Measurements from ENCODE around the gene RENBP.

RENBP gene

DNA sequence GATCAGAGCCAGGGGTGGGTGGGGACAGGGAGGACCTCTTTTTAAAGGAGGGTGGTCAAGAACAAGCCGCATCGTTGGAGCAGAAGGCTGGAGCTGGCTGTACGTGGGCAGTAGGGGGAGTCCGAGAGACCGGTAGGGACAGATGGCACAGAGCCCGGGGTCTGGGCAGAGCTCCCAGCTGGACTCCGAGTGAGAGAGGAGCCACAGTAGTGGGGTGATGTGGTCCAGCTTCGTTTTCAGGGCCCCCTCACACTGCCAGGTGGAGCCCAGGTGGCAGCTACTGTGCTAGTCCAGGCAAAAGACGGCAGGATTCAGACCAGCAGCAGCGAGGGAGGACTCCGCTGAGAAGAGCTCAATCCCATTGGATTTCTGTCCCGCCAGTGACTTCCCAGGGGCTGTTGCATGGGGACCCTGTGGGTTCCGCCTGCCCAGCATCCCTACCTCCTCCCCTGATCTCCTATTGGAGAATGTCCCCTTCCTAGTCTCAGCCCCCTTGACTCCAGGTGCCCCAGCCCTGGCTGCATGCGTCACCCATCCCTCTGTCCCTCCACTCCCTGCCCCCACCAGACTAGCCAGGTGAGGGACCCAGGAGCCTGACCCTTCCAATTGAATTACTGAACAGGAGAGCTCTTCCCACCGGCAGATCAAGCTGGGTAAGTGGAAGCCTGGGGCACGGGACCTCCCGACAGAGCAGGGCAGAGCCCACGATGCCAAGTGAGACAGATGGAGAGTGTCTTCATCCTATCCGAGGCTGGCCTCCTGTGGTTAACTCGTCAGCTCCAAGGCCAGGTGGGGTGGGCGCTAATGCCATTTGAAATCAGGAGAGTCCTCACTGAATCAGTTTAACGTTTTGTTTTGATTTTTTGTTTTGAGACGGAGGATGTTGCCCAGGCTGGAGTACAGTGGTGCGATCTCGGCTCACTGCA is 21.2 kb downstream of the RENBP start:
- Histone ChIP-seq H3K4me3 (no peak overlapping the region), H3K27me3 (peaks cover 77% of the 10 kb centered on the region), H3K4me1 (peaks cover 79% of the 10 kb centered on the region), H3K36me3 (peaks cover 34% of the 10 kb centered on the region), H3K9ac (no peak overlapping the region), H3K4me2 (peak overlapping the region; percentile 99), H3K9me3 (no peaks in the 10 kb centered on the region), H4K20me1 (peaks cover 100% of the 10 kb centered on the region), H3K27ac (peak overlapping the region; percentile 5; the same call in 1 of the 2 replicates)
- TF ChIP-seq Cebpa-rat (IDR thresholded peaks at IDR 0.05): no peak

DNA sequence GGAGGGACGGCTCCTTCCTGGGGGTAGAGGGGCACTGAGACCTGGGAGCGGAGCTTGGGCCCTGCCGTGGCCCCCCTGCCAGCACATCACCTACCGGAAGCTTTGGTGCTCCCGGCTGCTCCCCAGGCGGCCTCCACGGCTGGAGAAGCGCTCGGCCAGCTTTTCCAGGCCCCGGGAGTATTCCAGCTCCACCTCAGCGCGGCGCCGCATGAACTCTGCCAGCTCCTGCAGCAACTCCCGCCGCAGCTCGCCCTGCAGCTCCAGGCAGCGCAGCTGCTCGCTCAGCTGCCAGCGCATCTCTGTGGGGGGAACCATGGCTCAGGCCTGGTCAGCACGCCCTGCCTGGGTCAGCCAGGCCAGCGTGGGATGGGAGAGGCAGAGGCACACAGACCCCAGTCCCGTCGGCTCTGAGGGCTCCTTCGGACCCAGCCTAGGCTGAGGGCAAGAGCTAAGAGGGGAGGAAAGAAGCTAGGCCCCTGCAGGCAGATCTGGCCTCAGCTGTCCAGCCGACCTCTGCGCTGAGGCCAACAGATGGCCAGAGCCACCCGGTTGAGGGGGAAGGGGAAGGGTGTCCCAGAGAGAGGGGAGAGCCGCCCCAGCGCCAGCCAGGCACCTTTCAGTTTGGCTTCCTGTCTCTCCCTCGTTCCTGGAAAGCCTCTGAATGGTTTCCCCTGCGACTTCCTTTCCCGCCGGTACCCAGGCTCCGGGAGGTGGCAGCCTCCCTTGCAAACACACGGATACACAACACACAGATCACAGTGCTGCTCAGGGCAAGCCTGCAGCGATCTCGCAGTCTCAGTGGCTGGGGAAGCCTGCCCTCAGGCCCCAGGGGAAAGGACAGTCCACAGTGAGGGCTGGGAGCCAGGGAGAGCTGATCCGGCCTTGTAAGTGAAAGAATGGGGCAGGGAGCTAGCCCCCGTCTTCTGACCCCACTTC is 22.7 kb downstream of the RENBP start:
- no peak overlapping the region for H3K4me3 ChIP-seq
- no peak for TF ChIP-seq Cebpa-rat (IDR thresholded peaks at IDR 0.05)
- H3K27ac ChIP-seq: peak overlapping the region; percentile 38; the same call in 1 of the 2 replicates
- H3K27me3 ChIP-seq: peaks cover 91% of the 10 kb centered on the region
- H3K36me3 ChIP-seq: peaks cover 45% of the 10 kb centered on the region
- H3K4me1 ChIP-seq: peaks cover 67% of the 10 kb centered on the region
- no peak overlapping the region for H3K9ac ChIP-seq
- no peaks in the 10 kb centered on the region for H3K9me3 ChIP-seq
- H3K4me2 ChIP-seq: peak overlapping the region; percentile 99
- peaks cover 100% of the 10 kb centered on the region for H4K20me1 ChIP-seq

DNA sequence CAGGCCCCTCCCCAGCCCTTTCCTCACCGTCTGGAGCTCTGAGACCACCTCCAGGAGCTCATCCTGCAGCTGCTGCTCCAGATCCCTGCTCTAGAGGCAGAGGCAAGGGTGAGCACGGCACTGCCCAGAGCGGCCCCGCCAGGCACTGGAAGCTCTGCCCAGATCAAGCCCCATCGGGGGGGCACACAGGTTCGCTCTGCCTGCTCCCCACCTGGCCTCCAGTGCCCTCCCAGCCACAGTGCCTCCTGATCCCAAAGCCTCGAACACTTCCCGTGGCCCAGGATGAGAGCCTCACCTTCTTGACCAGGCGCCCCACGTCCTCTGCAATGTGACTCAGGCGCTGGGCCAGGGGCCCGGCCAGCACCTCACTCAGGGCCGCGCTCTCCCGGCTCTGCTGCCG is 23.4 kb downstream of the RENBP start:
- Histone ChIP-seq H3K9me3 (no peaks in the 10 kb centered on the region), H3K4me3 (no peak overlapping the region), H3K9ac (no peak overlapping the region), H4K20me1 (peaks cover 100% of the 10 kb centered on the region), H3K27ac (0 out of 2 replicates have a peak overlapping the region, but pooled peaks have one; percentile 38), H3K4me1 (peaks cover 60% of the 10 kb centered on the region), H3K36me3 (peaks cover 52% of the 10 kb centered on the region), H3K27me3 (peaks cover 98% of the 10 kb centered on the region), H3K4me2 (no peak overlapping the region)
- no peak for TF ChIP-seq Cebpa-rat (IDR thresholded peaks at IDR 0.05)

DNA sequence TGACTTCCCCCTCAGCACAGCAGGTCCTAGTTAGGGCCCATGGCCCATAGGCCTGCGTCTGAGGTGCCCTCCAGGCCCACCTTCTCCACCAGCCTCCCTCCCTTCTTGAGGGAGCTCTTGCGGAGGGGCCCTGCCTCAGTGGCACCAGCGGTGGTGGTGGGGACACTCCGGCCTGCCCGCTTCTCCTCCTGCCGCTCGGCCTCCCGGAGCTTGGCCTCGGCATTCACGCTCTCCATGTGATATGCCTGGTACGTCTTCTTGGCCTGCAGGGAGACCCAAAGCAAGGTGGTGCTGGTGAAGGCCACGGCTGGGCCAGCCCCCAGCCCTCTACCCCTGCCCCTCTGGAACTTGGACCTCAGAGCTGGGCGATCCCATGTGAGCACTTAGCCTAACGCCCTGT is 23.9 kb downstream of the RENBP start:
- no peaks in the 10 kb centered on the region for H3K9me3 ChIP-seq
- H3K27me3 ChIP-seq: peaks cover 99% of the 10 kb centered on the region
- TF ChIP-seq Cebpa-rat (IDR thresholded peaks at IDR 0.05): no peak
- H3K4me3 ChIP-seq: no peak overlapping the region
- peaks cover 55% of the 10 kb centered on the region for H3K36me3 ChIP-seq
- peaks cover 100% of the 10 kb centered on the region for H4K20me1 ChIP-seq
- no peak overlapping the region for H3K9ac ChIP-seq
- peaks cover 55% of the 10 kb centered on the region for H3K4me1 ChIP-seq
- no peak overlapping the region for H3K27ac ChIP-seq
- H3K4me2 ChIP-seq: no peak overlapping the region

DNA sequence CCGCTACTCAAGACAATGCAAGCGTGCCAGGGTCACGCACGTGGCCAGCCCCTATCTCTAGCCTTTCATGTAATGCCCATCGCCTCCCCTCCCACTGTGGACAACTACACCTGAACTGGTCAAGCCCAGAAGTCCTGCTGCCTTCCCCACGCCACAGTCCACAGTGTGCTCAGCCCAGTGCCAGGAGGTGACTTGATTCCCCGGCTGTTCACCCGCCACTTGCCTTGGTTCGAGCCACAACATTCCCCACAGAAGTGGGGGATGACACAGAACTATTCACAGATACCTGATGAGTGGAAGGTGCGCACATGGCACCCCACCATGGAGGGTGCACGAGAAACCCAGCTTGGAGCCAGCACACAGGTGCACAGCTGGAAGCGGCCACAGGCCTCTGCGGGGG is 25.2 kb downstream of the RENBP start:
- Histone ChIP-seq H4K20me1 (peaks cover 94% of the 10 kb centered on the region), H3K9ac (no peak overlapping the region), H3K27me3 (peaks cover 97% of the 10 kb centered on the region), H3K4me3 (no peak overlapping the region), H3K27ac (no peak overlapping the region), H3K4me2 (no peak overlapping the region), H3K4me1 (peaks cover 42% of the 10 kb centered on the region), H3K36me3 (peaks cover 55% of the 10 kb centered on the region), H3K9me3 (no peaks in the 10 kb centered on the region)
- no peak for TF ChIP-seq Cebpa-rat (IDR thresholded peaks at IDR 0.05)

DNA sequence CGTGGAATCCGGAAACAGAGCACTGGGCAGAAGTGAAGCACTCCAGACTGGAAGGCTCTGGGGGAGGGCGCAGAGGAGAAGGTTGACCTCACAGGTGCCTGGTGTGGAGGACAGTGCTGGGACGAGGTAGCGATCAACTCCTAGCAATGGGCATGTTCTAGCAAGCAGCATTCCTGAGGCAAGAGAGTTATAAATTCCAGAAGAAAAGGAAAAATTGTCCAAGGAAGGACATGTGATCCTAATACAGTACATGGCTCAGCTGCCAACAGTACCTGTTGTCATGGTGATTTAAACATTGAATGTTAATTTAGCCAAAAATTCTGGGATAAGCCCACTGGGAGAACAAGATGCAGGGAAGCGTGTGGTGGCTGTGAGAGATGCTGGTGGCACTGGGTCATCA is 26.6 kb downstream of the RENBP start:
- Histone ChIP-seq H3K9ac (no peak overlapping the region), H3K36me3 (peaks cover 67% of the 10 kb centered on the region), H3K4me3 (no peak overlapping the region), H3K27me3 (peaks cover 96% of the 10 kb centered on the region), H4K20me1 (peaks cover 92% of the 10 kb centered on the region), H3K4me2 (no peak overlapping the region), H3K27ac (no peak overlapping the region), H3K9me3 (no peaks in the 10 kb centered on the region), H3K4me1 (peaks cover 28% of the 10 kb centered on the region)
- TF ChIP-seq Cebpa-rat (IDR thresholded peaks at IDR 0.05): no peak

DNA sequence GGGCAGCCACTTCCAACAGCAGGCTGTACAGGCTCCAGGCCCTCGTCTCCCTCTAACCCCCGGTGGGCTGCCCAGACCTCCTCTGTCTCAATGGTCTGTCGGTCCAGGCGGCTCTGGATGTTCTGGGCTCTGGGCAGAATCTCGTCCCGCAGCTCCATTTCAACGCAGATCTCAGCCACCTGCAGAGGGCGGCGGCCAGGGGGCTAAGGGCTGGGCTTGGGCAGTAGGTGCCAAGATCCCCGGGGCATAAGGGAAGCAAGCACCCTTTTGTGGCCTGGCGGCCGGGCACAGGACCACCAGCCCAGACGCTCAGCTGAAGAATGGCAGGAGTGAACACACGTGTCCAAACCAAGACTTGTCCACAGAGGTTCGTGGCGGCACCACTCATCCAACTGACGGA is 30.7 kb downstream of the RENBP start:
- Histone ChIP-seq H3K9ac (no peak overlapping the region), H3K36me3 (peaks cover 63% of the 10 kb centered on the region), H3K9me3 (no peaks in the 10 kb centered on the region; the same call in 1 of the 2 replicates), H3K27me3 (peaks cover 81% of the 10 kb centered on the region), H3K4me1 (peaks cover 9% of the 10 kb centered on the region), H4K20me1 (peaks cover 67% of the 10 kb centered on the region), H3K27ac (no peak overlapping the region), H3K4me2 (no peak overlapping the region), H3K4me3 (no peak overlapping the region)
- TF ChIP-seq Cebpa-rat (IDR thresholded peaks at IDR 0.05): no peak

DNA sequence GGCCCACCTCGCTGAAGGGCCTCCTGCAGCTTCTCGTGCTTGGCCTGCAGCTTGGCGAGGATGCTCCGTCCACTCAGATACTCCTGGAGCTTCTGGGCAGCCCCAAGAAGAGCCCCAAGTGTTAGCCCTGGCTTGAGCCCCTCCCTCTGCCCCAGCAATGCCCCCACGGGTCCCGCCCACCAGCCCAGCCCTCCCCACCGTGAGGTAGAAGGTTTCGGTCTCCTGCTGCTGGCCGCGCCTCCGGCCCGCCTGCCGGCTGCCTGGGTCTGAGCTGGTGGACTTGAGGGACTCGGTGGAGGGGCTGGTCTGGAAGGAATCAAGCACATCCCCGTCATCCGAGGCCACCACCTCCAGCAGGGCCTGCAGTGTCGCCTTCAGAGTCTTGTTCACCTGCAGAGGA is 31.2 kb downstream of the RENBP start:
- H4K20me1 ChIP-seq: peaks cover 65% of the 10 kb centered on the region
- H3K27me3 ChIP-seq: peaks cover 79% of the 10 kb centered on the region
- no peak overlapping the region for H3K27ac ChIP-seq
- H3K9ac ChIP-seq: no peak overlapping the region
- no peak overlapping the region for H3K4me2 ChIP-seq
- H3K4me3 ChIP-seq: no peak overlapping the region
- H3K9me3 ChIP-seq: no peaks in the 10 kb centered on the region; the same call in 1 of the 2 replicates
- H3K4me1 ChIP-seq: peaks cover 11% of the 10 kb centered on the region
- peaks cover 59% of the 10 kb centered on the region for H3K36me3 ChIP-seq
- no peak for TF ChIP-seq Cebpa-rat (IDR thresholded peaks at IDR 0.05)

DNA sequence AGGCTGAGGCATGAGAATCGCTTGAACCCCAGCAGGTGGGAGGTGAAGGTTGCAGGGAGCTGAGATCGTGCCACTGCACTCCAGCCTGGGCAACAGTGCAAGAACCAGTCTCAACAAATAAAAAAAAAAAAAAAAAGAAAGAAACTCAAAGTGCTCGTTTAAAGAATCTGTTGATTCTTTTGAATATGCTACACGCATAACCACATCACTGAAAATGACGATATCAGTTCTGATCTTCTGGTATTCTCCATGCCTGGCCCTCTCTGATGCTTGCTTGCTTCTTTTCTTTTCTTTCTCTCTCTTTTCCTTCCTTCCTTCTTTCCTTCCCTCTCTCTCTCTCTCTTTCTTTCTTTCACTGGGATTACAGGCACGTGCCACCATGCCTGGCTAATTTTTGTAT is 32.6 kb downstream of the RENBP start:
- H3K4me2 ChIP-seq: no peak overlapping the region
- no peak overlapping the region for H3K27ac ChIP-seq
- peaks cover 19% of the 10 kb centered on the region for H3K4me1 ChIP-seq
- no peak overlapping the region for H3K4me3 ChIP-seq
- H3K36me3 ChIP-seq: peaks cover 56% of the 10 kb centered on the region
- peaks cover 65% of the 10 kb centered on the region for H4K20me1 ChIP-seq
- H3K9me3 ChIP-seq: no peaks in the 10 kb centered on the region; the same call in 1 of the 2 replicates
- H3K9ac ChIP-seq: no peak overlapping the region
- TF ChIP-seq Cebpa-rat (IDR thresholded peaks at IDR 0.05): no peak
- H3K27me3 ChIP-seq: peaks cover 75% of the 10 kb centered on the region

All from BLaER1 (cell line).